GM21619 (cell line): ENCODE results near the gene TMED5.

Experiments used
- ATAC-seq: cut with Tn5 transposase; IDR thresholded peaks from one replicate; pipeline ENCODE4 v1.9.1; 2021; ENCODE audit not compliant: unreplicated experiment

The TMED5 gene

DNA sequence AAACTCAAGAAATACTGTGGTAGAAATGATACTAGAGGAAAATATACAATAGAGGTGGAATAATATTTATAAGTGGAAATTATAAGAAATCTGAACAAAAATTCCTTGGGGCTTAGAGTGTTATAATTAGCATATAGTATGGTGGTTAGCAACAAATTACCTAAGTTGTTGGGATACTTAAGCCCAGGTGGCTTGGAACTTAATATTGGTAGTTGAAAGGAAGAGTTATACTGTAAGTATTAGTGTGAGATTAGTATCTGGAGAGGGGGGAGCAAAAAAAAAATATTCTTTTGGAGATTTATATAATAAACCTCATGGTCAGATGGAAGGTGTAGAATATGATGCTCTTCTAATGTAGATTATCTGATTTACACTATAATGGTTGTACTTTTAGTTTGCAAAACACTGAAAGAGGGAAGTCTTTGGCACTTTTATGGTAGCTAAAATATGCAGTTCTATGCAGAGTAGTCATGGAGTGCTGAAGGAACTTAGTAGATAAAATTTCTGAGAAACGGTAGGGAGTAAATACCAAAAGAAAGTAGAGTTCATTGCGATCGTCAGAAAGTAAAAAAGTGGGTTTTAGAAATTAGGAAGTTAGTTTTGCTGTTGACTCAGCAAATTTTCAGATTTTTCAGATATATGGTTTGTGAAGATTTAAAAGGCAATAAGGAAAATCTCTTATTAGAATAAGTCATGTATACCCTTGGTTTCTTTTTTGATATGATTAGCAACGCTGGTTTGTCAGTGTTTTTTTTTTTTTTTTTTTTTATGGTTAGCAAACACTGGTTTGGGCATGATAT lies 55.5 kb downstream of the TMED5 start:
- no peak for ATAC-seq

GRCh38 chr1:93123201-93123783 lies 56.9 kb downstream of the TMED5 start:
- ATAC-seq, result no peak

DNA sequence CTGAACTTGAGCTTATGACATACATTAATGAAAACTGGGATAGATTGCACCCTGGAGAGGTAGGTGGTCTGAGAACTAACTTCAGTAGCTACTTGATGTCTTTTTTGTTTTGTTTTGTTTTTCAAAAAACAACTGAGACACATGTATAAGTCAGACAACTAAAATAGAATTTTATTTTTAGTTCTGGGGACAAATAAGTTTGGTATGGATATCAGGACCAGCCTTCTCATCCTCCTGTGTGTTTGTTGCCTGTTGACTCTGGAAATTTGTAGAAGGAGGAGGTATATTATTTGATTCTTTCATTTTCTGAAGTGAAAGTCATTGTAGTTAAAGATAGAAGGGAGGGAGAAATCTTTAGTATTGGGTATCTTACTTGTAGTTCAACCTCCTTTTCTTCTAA lies 59.6 kb downstream of the TMED5 start:
- no peak for ATAC-seq

DNA sequence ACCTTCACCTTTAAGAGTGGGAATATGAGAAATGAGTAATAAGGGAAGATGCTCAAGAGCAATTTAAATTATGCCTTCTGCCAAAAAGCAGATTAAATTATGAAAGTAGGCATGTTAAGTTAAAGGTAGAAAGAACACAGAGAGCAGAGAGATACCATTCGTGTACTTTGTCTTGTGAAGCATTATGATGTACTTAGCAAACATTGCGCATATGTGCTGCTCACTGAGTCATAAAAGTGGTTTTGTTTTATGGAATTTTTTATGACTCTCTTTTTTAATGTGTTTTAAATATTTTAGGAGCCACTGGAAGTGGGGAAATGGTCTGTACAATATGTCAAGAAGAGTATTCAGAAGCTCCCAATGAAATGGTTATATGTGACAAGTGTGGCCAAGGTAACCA lies 65.8 kb downstream of the TMED5 start:
- ATAC-seq, result no peak

DNA sequence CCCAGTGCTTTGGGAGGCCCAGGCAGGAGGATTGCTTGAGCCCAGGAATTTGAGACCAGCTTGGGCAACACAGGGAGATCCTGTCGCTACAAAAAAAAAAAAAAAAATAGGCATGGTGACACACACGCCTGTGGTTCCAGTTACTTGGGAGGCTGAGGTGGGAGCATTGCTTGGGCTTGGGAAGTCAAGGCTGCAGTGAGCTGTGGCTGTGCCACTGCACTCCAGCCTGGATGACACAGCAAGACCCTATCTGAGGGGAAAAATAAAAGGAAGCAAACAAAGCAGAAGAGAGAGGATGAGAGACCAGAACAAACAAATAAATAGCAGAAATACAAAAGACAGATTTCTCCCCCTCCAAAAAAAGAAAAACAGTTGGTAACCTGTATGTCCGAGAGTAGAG lies 67.1 kb downstream of the TMED5 start:
- ATAC-seq, result no peak

DNA sequence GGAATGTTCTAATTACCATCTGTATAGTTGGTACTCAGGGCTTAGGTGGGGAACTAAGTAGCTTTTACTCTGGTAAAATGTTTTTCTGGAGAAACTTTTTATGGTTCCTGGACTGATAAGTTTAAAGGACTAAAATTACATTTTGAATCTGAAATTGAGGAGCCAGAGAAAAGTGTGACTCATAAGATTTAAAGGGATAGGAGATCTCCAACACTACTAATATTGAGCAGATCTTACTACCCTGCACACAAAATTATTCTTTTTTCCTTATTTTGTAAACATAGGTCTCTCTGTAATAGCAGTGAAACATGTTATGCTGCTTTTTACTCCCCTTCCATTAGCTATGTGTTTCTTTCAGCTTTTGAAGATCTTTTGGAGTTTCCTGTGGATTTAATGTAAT lies 68.7 kb downstream of the TMED5 start:
- ATAC-seq, result no peak

- ATAC-seq, result no peak
These were observed 69.1 kb downstream of the TMED5 start for GRCh38 chr1:93111065-93111464.

DNA sequence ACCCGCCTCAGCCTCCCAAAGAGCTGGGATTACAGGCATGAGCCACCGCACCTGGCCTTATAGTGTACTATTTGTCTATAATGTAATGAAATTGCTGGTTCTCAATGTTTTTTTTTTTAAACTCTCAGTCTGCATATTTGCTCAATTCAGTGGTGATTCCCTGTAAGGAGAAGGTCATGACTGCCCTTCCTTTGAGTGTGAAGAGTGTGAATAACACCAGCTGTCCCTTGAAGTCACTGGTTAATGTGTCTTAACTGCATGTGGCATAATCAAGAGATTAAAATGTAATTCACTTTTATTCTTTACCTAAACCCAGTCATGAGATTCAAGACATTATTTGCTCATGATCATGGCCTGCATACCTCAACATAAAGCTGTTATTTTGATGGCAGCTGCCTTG lies 70.6 kb downstream of the TMED5 start:
- ATAC-seq, result no peak

- no peak for ATAC-seq
These were observed 71.9 kb downstream of the TMED5 start for GRCh38 chr1:93108335-93108734.

DNA sequence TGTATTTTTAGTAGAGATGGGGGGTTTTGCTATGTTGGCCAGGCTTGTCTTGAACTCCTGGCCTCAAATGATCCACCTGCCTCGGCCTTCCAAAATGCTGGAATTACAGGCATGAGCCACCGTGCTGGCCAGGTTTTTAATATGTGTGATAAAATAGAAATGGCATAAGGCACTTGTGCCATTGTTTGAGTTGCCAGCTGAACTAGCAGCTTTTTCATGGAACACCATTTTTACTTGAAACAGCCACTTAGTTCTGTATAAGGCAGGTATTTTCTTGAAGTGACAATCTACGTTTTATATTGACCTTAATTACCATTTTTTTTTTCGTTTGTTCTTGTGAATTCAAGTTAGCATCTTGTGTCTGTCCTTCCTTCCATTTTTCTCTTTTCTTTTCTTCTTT lies 72.8 kb downstream of the TMED5 start:
- ATAC-seq, result no peak

GRCh38 chr1:93106226-93106625 lies 74.0 kb downstream of the TMED5 start:
- no peak for ATAC-seq

DNA sequence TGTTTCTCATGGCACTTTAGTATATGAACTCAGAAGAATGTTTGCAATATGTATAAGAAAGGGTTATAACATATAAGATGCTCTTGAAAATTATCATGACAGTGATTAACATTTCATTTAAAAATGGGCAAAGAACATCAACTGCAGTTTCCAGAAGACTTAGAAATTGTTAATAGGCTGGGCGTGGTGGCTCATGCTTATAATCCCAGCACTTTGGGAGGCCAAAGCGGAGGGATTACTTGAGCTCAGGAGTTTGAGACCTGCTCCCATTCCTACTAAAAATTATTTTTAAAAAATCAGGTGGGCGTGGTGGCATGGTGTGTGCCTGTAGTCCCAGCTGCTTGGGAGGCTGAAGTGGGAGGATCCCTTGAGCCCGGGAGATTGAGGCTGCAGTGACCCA lies 78.1 kb downstream of the TMED5 start:
- no peak for ATAC-seq
